Neural progenitor cell (in vitro differentiated cells): ENCODE measurements around the gene SMTNL1. TPM values are rescaled to one million over a fixed set of nuclear protein-coding genes. Genes with fewer than 3 reads are reported as not detected.

Source experiments
- DNase-seq: peaks from one replicate; pipeline ENCODE4 v3.0.0-alpha.2; 2016; ENCODE audit warnings: low spot score
- H2AFZ ChIP-seq: fragments of 200-600 bp; sonication (generic); replicated peaks from 2 replicates; pipeline ENCODE4 v1.6.1; 2016; ENCODE audit warnings: antibody characterized with exemption
- H3F3A ChIP-seq: fragments of 200-600 bp; sonication (generic); 2 replicates; pipeline ENCODE4 v1.6.1; 2016; ENCODE audit warnings: antibody characterized with exemption, low read depth
- H3K27ac ChIP-seq: fragments of 200-600 bp; sonication (generic); 2 replicates; pipeline ENCODE4 v1.5.1; 2016; ENCODE audit warnings: mild to moderate bottlenecking
- H3K27me3 ChIP-seq: fragments of 200-600 bp; sonication (generic); 2 replicates; pipeline ENCODE4 v1.6.1; 2016; ENCODE audit warnings: mild to moderate bottlenecking, moderate library complexity
- H3K36me3 ChIP-seq: fragments of 200-600 bp; sonication (generic); 2 replicates; pipeline ENCODE4 v1.5.1; 2016
- H3K4me1 ChIP-seq: fragments of 200-600 bp; sonication (generic); 2 replicates; pipeline ENCODE4 v1.6.1; 2016; ENCODE audit warnings: mixed run types
- H3K4me2 ChIP-seq: fragments of 200-600 bp; sonication (generic); 2 replicates; pipeline ENCODE4 v1.6.1; 2016
- H3K4me3 ChIP-seq: fragments of 200-600 bp; sonication (generic); 2 replicates; pipeline ENCODE4 v1.5.1; 2016
- H3K79me2 ChIP-seq: fragments of 200-600 bp; sonication (generic); 2 replicates; pipeline ENCODE4 v1.6.1; 2016; ENCODE audit warnings: low read depth
- H3K9ac ChIP-seq: fragments of 200-600 bp; sonication (generic); 2 replicates; pipeline ENCODE4 v1.6.1; 2016
- H3K9me3 ChIP-seq: fragments of 200-600 bp; sonication (generic); 2 replicates; pipeline ENCODE4 v1.5.1; 2016; ENCODE audit warnings: low read depth
- H4K20me1 ChIP-seq: fragments of 200-600 bp; sonication (generic); 2 replicates; pipeline ENCODE4 v1.6.1; 2016; ENCODE audit warnings: low read depth
- H3K27ac Mint-ChIP-seq: 3 replicates; pipeline ENCODE4 v1.8.0; 2021; ENCODE audit warnings: mixed read lengths
- H3K27me3 Mint-ChIP-seq: 2 replicates; pipeline ENCODE4 v1.8.0; 2022; ENCODE audit warnings: low read depth, mild to moderate bottlenecking, inconsistent platforms, moderate library complexity, mixed read lengths; ENCODE audit not compliant: insufficient read depth
- H3K36me3 Mint-ChIP-seq: 3 replicates; pipeline ENCODE4 v1.8.0; 2021; ENCODE audit warnings: mixed read lengths
- H3K4me1 Mint-ChIP-seq: 3 replicates; pipeline ENCODE4 v1.8.0; 2021; ENCODE audit warnings: mixed read lengths
- H3K4me3 Mint-ChIP-seq: 3 replicates; pipeline ENCODE4 v1.8.0; 2021; ENCODE audit warnings: mild to moderate bottlenecking, moderate library complexity, mixed read lengths
- H3K9me3 Mint-ChIP-seq: 3 replicates; pipeline ENCODE4 v1.8.0; 2020; ENCODE audit warnings: mixed read lengths
- EZH2 ChIP-seq: fragments of 200-600 bp; sonication (generic); IDR thresholded peaks from 2 replicates; pipeline ENCODE4 v1.6.1; 2017; ENCODE audit warnings: antibody characterized with exemption, mild to moderate bottlenecking, moderate library complexity
- EZH2phosphoT487 ChIP-seq: fragments of 200-600 bp; sonication (generic); IDR thresholded peaks from 2 replicates; pipeline ENCODE4 v1.6.1; 2017; ENCODE audit warnings: antibody characterized with exemption
- total RNA-seq: library from RNA; depleted of rRNA; stranded (reverse); fragments of >200 nt; gene quantifications from 2 replicates; pipeline ENCODE4 v1.2.3, GENCODE V29; 2015; ENCODE audit warnings: low replicate concordance
- TF ChIP-seq, protein P1 (sequence below): fragments of 200-600 bp; sonication (generic); IDR thresholded peaks from 2 replicates; pipeline ENCODE4 v1.5.1; 2017; ENCODE audit warnings: antibody characterized with exemption, mild to moderate bottlenecking

SMTNL1 gene
- total RNA-seq, 1 donor from 2014 or later: not detected

DNA sequence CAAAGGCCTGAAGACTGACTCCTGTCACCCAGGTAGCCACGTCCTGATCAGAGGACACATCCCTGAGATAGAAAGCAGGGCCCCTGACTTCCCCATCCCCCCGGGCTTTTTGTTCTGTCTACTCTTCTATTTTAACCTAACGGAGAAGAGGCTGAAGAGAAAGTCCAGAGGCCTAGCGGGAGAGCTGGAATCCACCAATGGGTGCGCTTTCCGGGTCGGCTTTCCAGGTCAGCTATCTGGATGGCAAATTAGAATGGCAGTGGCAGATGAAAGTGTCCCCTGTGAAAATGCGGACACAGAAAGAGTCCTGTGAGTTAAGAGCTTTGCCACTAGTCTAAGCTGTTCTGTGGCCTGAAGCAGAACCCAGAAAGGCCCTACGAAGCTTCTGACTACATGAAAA lies 46.9 kb downstream of the SMTNL1 start:
- peaks cover 22% of the 10 kb centered on the region for H3K9me3 Mint-ChIP-seq
- TF ChIP-seq EZH2phosphoT487 (no peak), EZH2 (no peak)
- TF ChIP-seq, protein P1, sequence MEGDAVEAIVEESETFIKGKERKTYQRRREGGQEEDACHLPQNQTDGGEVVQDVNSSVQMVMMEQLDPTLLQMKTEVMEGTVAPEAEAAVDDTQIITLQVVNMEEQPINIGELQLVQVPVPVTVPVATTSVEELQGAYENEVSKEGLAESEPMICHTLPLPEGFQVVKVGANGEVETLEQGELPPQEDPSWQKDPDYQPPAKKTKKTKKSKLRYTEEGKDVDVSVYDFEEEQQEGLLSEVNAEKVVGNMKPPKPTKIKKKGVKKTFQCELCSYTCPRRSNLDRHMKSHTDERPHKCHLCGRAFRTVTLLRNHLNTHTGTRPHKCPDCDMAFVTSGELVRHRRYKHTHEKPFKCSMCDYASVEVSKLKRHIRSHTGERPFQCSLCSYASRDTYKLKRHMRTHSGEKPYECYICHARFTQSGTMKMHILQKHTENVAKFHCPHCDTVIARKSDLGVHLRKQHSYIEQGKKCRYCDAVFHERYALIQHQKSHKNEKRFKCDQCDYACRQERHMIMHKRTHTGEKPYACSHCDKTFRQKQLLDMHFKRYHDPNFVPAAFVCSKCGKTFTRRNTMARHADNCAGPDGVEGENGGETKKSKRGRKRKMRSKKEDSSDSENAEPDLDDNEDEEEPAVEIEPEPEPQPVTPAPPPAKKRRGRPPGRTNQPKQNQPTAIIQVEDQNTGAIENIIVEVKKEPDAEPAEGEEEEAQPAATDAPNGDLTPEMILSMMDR: no peak
- peak; percentile 52 for DNase-seq
- Histone ChIP-seq H3K4me2 (peak overlapping the region; percentile 53), H3K4me1 (peaks cover 23% of the 10 kb centered on the region), H3K79me2 (no peaks in the 10 kb centered on the region), H3K9ac (no peak overlapping the region), H3F3A (peaks cover 17% of the 10 kb centered on the region), H3K4me3 (no peak overlapping the region), H2AFZ (peak overlapping the region; percentile 97), H3K36me3 (no peaks in the 10 kb centered on the region), H3K27me3 (no peaks in the 10 kb centered on the region), H3K27ac (peak overlapping the region; percentile 55), H3K9me3 (no peaks in the 10 kb centered on the region), H4K20me1 (no peaks in the 10 kb centered on the region)
- H3K36me3 Mint-ChIP-seq: peaks cover 7% of the 10 kb centered on the region
- peak overlapping the region; percentile 7 for H3K4me3 Mint-ChIP-seq
- peaks cover 7% of the 10 kb centered on the region for H3K27me3 Mint-ChIP-seq
- peak overlapping the region; percentile 84 for H3K27ac Mint-ChIP-seq
- peaks cover 26% of the 10 kb centered on the region for H3K4me1 Mint-ChIP-seq

DNA sequence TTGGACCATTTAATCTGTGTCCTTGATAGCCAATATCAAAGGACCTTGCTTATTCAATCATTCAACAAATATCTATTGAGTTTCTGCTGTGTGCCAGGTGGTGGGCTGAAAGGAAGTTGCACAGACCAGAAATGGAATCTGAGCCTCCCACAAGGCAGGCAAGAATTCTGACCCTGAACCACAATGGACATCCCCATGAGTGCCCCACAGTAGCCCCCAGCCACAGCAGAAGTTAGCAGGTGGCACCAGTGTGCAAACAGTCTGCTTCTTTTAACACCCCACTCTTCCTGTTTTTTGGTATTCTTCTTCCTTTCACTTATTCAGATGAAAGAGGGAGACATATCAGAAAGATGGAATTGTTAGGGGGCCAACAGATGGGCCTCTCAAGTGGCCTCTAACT lies 47.9 kb downstream of the SMTNL1 start:
- no peaks in the 10 kb centered on the region for H3K27me3 ChIP-seq
- no peak overlapping the region for H3K9ac ChIP-seq
- peaks cover 17% of the 10 kb centered on the region for H3F3A ChIP-seq
- Mint-ChIP-seq H3K27ac (peak overlapping the region; percentile 14), H3K36me3 (peaks cover 7% of the 10 kb centered on the region), H3K4me3 (no peak overlapping the region), H3K4me1 (peaks cover 26% of the 10 kb centered on the region), H3K9me3 (peaks cover 22% of the 10 kb centered on the region), H3K27me3 (peaks cover 7% of the 10 kb centered on the region)
- peaks cover 23% of the 10 kb centered on the region for H3K4me1 ChIP-seq
- H4K20me1 ChIP-seq: no peaks in the 10 kb centered on the region
- H3K36me3 ChIP-seq: no peaks in the 10 kb centered on the region
- DNase-seq: no peak
- no peak for TF ChIP-seq EZH2phosphoT487
- no peak for TF ChIP-seq EZH2
- TF ChIP-seq, protein P1: no peak
- H2AFZ ChIP-seq: peak overlapping the region; percentile 97
- peak overlapping the region; percentile 53 for H3K4me2 ChIP-seq
- no peak overlapping the region for H3K4me3 ChIP-seq
- no peaks in the 10 kb centered on the region for H3K79me2 ChIP-seq
- no peaks in the 10 kb centered on the region for H3K9me3 ChIP-seq
- no peak overlapping the region for H3K27ac ChIP-seq

DNA sequence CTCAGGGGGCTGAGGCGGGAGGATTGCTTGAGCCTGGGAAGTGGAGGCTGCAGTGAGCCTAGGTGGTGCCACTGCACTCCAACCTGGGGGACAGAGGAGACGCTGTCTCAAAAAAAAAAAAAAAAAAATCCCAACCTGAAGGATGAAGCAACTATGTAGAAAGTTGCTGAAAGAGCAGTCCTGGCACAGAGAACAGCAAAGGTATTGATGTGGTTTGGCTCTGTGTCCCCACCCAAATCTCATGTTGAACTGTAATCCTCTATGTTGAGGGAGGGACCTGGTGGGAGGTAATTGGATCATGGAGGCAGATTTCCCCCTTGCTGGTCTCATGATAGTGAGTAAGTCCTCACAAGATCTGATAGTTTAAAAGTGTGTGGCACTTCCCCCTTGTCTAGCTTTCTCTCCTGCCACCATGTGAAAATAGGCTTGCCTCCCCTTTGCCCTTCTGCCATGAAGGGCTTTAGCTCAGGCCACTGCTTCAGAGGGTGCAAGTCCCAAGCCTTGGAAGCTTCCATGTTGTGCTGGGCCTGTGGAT lies 49.4 kb downstream of the SMTNL1 start:
- Mint-ChIP-seq H3K4me1 (peaks cover 31% of the 10 kb centered on the region), H3K27me3 (peaks cover 7% of the 10 kb centered on the region), H3K36me3 (peaks cover 7% of the 10 kb centered on the region), H3K27ac (no peak overlapping the region), H3K4me3 (no peak overlapping the region), H3K9me3 (peaks cover 22% of the 10 kb centered on the region)
- Histone ChIP-seq H3K27me3 (no peaks in the 10 kb centered on the region), H4K20me1 (no peaks in the 10 kb centered on the region), H2AFZ (no peak overlapping the region), H3K79me2 (no peaks in the 10 kb centered on the region), H3K9me3 (no peaks in the 10 kb centered on the region), H3F3A (peaks cover 20% of the 10 kb centered on the region), H3K4me1 (peaks cover 23% of the 10 kb centered on the region), H3K4me3 (no peak overlapping the region), H3K27ac (no peak overlapping the region), H3K36me3 (no peaks in the 10 kb centered on the region), H3K9ac (no peak overlapping the region), H3K4me2 (no peak overlapping the region)
- no peak for DNase-seq
- no peak for TF ChIP-seq EZH2
- TF ChIP-seq, protein P1: no peak
